WTC11 (cell line): ENCODE measurements around the gene RYR3.

Experiments
- CBFB ChIP-seq: sonication (generic); formaldehyde crosslinking; IDR thresholded peaks from 2 replicates; pipeline ENCODE4 v1.8.1; 2022; ENCODE audit warnings: mild to moderate bottlenecking, low read depth, missing genetic modification reagents
- CREM ChIP-seq: sonication (generic); formaldehyde crosslinking; IDR thresholded peaks from 2 replicates; pipeline ENCODE4 v1.8.1; 2022; ENCODE audit warnings: mild to moderate bottlenecking, missing genetic modification reagents, moderate library complexity
- ETV6 ChIP-seq: sonication (generic); formaldehyde crosslinking; IDR thresholded peaks from 2 replicates; pipeline ENCODE4 v1.8.1; 2022; ENCODE audit warnings: mild to moderate bottlenecking, missing genetic modification reagents
- JUN ChIP-seq: sonication (generic); formaldehyde crosslinking; IDR thresholded peaks from 2 replicates; pipeline ENCODE4 v1.8.0; 2023; ENCODE audit warnings: mild to moderate bottlenecking, missing genetic modification reagents
- KAT7 ChIP-seq: sonication (generic); formaldehyde crosslinking; IDR thresholded peaks from 2 replicates; pipeline ENCODE4 v1.8.1; 2023; ENCODE audit warnings: missing genetic modification reagents, mild to moderate bottlenecking, borderline replicate concordance
- NFATC4 ChIP-seq: fragments of 250-450 bp; sonication (Bioruptor Pico); IDR thresholded peaks from 2 replicates; pipeline ENCODE4 v1.9.0; 2021; ENCODE audit warnings: mild to moderate bottlenecking
- NFE2L1 ChIP-seq: sonication (generic); formaldehyde crosslinking; IDR thresholded peaks from 2 replicates; pipeline ENCODE4 v1.8.1; 2023; ENCODE audit warnings: missing genetic modification reagents
- PRRX2 ChIP-seq: fragments of 250-450 bp; sonication (Bioruptor Pico); IDR thresholded peaks from 2 replicates; pipeline ENCODE4 v1.8.0; 2021; ENCODE audit warnings: mild to moderate bottlenecking
- ZNF121 ChIP-seq: sonication (generic); formaldehyde crosslinking; IDR thresholded peaks from 2 replicates; pipeline ENCODE4 v1.8.0; 2023; ENCODE audit warnings: missing genetic modification reagents
- ZNF232 ChIP-seq: sonication (generic); formaldehyde crosslinking; IDR thresholded peaks from 2 replicates; pipeline ENCODE4 v1.8.0; 2022; ENCODE audit warnings: mild to moderate bottlenecking, missing genetic modification reagents
- TF ChIP-seq, protein P1 (sequence below): sonication (generic); formaldehyde crosslinking; IDR thresholded peaks from 2 replicates; pipeline ENCODE4 v1.8.0; 2022; ENCODE audit warnings: mild to moderate bottlenecking, missing genetic modification reagents
- TF ChIP-seq, protein P2 (sequence below): fragments of 200-600 bp; IDR thresholded peaks from 2 replicates; pipeline ENCODE4 v1.8.0; 2022; ENCODE audit warnings: antibody characterized with exemption

DNA sequence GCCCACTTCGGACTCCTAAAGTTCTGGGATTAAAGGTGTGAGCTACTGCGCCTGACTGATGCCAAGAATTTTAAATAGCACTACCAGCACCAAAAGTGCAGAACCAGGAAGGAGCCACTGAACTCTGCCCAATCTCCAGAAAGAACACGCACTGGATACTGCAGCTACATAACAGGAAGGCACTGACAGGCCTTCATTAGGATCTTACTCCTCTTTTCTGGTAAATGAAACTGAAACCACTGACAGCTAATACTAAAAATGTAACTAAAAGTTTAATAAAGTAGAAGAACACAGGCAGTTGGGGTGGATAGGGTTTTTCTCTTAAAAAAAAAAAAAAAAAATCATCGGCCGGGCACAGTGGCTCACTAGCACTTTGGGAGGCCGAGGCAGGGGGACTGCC, 583.4 kb downstream of the RYR3 start:
- no peak for TF ChIP-seq CBFB (CRISPR knock-in tag)
- TF ChIP-seq, protein P1, sequence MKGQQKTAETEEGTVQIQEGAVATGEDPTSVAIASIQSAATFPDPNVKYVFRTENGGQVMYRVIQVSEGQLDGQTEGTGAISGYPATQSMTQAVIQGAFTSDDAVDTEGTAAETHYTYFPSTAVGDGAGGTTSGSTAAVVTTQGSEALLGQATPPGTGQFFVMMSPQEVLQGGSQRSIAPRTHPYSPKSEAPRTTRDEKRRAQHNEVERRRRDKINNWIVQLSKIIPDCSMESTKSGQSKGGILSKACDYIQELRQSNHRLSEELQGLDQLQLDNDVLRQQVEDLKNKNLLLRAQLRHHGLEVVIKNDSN (CRISPR knock-in tag): no peak
- TF ChIP-seq ETV6 (CRISPR knock-in tag): no peak
- TF ChIP-seq ZNF232 (CRISPR knock-in tag): no peak
- no peak for TF ChIP-seq NFATC4 (CRISPR knock-in tag)
- TF ChIP-seq, protein P2, sequence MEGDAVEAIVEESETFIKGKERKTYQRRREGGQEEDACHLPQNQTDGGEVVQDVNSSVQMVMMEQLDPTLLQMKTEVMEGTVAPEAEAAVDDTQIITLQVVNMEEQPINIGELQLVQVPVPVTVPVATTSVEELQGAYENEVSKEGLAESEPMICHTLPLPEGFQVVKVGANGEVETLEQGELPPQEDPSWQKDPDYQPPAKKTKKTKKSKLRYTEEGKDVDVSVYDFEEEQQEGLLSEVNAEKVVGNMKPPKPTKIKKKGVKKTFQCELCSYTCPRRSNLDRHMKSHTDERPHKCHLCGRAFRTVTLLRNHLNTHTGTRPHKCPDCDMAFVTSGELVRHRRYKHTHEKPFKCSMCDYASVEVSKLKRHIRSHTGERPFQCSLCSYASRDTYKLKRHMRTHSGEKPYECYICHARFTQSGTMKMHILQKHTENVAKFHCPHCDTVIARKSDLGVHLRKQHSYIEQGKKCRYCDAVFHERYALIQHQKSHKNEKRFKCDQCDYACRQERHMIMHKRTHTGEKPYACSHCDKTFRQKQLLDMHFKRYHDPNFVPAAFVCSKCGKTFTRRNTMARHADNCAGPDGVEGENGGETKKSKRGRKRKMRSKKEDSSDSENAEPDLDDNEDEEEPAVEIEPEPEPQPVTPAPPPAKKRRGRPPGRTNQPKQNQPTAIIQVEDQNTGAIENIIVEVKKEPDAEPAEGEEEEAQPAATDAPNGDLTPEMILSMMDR: no peak
- TF ChIP-seq NFE2L1 (CRISPR knock-in tag): no peak
- TF ChIP-seq JUN (CRISPR knock-in tag): no peak
- no peak for TF ChIP-seq PRRX2 (CRISPR knock-in tag)
- TF ChIP-seq ZNF121 (CRISPR knock-in tag): no peak
- TF ChIP-seq KAT7: no peak
- TF ChIP-seq CREM (CRISPR knock-in tag): no peak
